SK-N-SH (cell line): ENCODE data around the gene SCYGR4.

Experiments used
- TF ChIP-seq, protein P1 (sequence below): IDR thresholded peaks from 2 replicates; pipeline ENCODE4 v1.6.1; 2012; ENCODE audit warnings: mild to moderate bottlenecking, low read depth, low read length, moderate library complexity
- TF ChIP-seq, protein P2 (sequence below): fragments of 150-350 bp; IDR thresholded peaks from 2 replicates; pipeline ENCODE4 v1.6.1; 2017; ENCODE audit warnings: antibody characterized with exemption, low read length, low read depth, borderline replicate concordance

DNA sequence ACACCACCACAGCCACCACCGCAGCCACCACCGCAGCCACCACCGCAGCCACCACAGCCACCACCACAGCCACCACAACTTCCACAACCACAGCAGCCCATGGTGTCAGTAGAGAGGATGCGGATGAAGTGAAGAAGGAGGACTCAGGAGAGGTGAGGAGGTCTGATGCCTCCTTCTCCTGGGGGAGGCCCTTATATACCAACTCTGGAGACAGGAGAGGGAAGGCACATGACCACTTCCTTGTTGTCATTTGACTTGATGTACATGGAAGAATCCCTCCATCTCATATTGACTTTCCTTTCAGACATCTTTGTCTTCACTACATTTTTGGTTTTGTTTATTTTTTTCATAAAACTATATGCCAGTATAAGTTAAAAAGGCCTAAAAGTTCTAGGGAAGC is 2.6 kb upstream of the SCYGR4 start, which contains the start of gene SCYGR3:
- TF ChIP-seq, protein P1, sequence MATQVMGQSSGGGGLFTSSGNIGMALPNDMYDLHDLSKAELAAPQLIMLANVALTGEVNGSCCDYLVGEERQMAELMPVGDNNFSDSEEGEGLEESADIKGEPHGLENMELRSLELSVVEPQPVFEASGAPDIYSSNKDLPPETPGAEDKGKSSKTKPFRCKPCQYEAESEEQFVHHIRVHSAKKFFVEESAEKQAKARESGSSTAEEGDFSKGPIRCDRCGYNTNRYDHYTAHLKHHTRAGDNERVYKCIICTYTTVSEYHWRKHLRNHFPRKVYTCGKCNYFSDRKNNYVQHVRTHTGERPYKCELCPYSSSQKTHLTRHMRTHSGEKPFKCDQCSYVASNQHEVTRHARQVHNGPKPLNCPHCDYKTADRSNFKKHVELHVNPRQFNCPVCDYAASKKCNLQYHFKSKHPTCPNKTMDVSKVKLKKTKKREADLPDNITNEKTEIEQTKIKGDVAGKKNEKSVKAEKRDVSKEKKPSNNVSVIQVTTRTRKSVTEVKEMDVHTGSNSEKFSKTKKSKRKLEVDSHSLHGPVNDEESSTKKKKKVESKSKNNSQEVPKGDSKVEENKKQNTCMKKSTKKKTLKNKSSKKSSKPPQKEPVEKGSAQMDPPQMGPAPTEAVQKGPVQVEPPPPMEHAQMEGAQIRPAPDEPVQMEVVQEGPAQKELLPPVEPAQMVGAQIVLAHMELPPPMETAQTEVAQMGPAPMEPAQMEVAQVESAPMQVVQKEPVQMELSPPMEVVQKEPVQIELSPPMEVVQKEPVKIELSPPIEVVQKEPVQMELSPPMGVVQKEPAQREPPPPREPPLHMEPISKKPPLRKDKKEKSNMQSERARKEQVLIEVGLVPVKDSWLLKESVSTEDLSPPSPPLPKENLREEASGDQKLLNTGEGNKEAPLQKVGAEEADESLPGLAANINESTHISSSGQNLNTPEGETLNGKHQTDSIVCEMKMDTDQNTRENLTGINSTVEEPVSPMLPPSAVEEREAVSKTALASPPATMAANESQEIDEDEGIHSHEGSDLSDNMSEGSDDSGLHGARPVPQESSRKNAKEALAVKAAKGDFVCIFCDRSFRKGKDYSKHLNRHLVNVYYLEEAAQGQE = no peak
- TF ChIP-seq, protein P2, sequence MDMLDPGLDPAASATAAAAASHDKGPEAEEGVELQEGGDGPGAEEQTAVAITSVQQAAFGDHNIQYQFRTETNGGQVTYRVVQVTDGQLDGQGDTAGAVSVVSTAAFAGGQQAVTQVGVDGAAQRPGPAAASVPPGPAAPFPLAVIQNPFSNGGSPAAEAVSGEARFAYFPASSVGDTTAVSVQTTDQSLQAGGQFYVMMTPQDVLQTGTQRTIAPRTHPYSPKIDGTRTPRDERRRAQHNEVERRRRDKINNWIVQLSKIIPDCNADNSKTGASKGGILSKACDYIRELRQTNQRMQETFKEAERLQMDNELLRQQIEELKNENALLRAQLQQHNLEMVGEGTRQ = no peak
